ENCODE data around the gene ZNF362.
A peak's percentile ranks its signal among the peaks of the same experiment; 100 is the strongest.
"Not testable (repeated sequence)": the region's sequence is repeated elsewhere in the genome, so short reads cannot be mapped to it uniquely, and the experiment has no call there.

Gene ZNF362

GRCh38 chr1:33306653-33307493 is 50.6 kb downstream of the ZNF362 start:
- no peak for DNase-seq (ENCODE audit: low spot score)

- no peak for DNase-seq (ENCODE audit: low spot score)
Measured at GRCh38 chr1:33307494-33307864, 51.2 kb downstream of the ZNF362 start.

GRCh38 chr1:33309351-33309750 is 53.1 kb downstream of the ZNF362 start:
- DNase-seq (ENCODE audit: low spot score), result not testable (repeated sequence)

GRCh38 chr1:33310702-33311101 is 54.4 kb downstream of the ZNF362 start:
- no peak for DNase-seq (ENCODE audit: low spot score)

- DNase-seq (ENCODE audit: low spot score), result no peak
Measured at GRCh38 chr1:33311706-33312412, 55.6 kb downstream of the ZNF362 start.

GRCh38 chr1:33312413-33312749 is 56.1 kb downstream of the ZNF362 start:
- DNase-seq (ENCODE audit: low spot score), result no peak

GRCh38 chr1:33314416-33314815 is 58.1 kb downstream of the ZNF362 start:
- no peak for DNase-seq (ENCODE audit: low spot score)

- DNase-seq (ENCODE audit: low spot score), result no peak
Measured at GRCh38 chr1:33316601-33317000, 60.3 kb downstream of the ZNF362 start.

- DNase-seq (ENCODE audit: low spot score), result no peak
Measured at GRCh38 chr1:33317354-33317753, 61.1 kb downstream of the ZNF362 start.

GRCh38 chr1:33317946-33318345 is 61.7 kb downstream of the ZNF362 start:
- DNase-seq (ENCODE audit: low spot score), result no peak

GRCh38 chr1:33319186-33319948 is 63.1 kb downstream of the ZNF362 start:
- no peak for DNase-seq (ENCODE audit: low spot score)

- no peak for DNase-seq (ENCODE audit: low spot score)
Measured at GRCh38 chr1:33319949-33320618, 63.8 kb downstream of the ZNF362 start.

- DNase-seq (ENCODE audit: low spot score), result no peak
Measured at GRCh38 chr1:33320619-33321165, 64.4 kb downstream of the ZNF362 start, which contains the start of gene A3GALT2. Gene A3GALT2, minus strand, starts transcription at chr1:33321098. Its CDS starts 0 bp downstream, at chr1:33321098.

GRCh38 chr1:33321178-33321577 is 64.9 kb downstream of the ZNF362 start:
- DNase-seq (ENCODE audit: low spot score), result no peak

GRCh38 chr1:33322109-33322508 is 65.8 kb downstream of the ZNF362 start:
- peak; percentile 75 for DNase-seq (ENCODE audit: low spot score)

GRCh38 chr1:33322870-33323585 is 66.7 kb downstream of the ZNF362 start:
- DNase-seq (ENCODE audit: low spot score), result no peak

GRCh38 chr1:33323663-33324477 is 67.6 kb downstream of the ZNF362 start:
- no peak for DNase-seq (ENCODE audit: low spot score)

- DNase-seq (ENCODE audit: low spot score), result no peak
Measured at GRCh38 chr1:33324677-33325575, 68.6 kb downstream of the ZNF362 start.

- no peak for DNase-seq (ENCODE audit: low spot score)
Measured at GRCh38 chr1:33326785-33327184, 70.5 kb downstream of the ZNF362 start.
